ENCODE results near the gene CCND1.

GRCh38 chr11:69682681-69683326 lies 41.8 kb downstream of the CCND1 start:
- no peak for TF ChIP-seq ZNF395 (CRISPR knock-in tag; IDR thresholded peaks at IDR 0.05)
- TF ChIP-seq KDM1A (IDR thresholded peaks at IDR 0.05): no peak
- no peak for TF ChIP-seq FOS (IDR thresholded peaks at IDR 0.05; ENCODE audit: extremely low read depth, insufficient read length)
- TF ChIP-seq ZBTB2 (IDR thresholded peaks at IDR 0.05): no peak
- TF ChIP-seq ZNF76 (CRISPR knock-in tag; IDR thresholded peaks at IDR 0.05; ENCODE audit: borderline replicate concordance): no peak
- no peak for TF ChIP-seq ZBTB40 (IDR thresholded peaks at IDR 0.05)
- TF ChIP-seq ZBTB40 (CRISPR knock-in tag; IDR thresholded peaks at IDR 0.05): no peak
- TF ChIP-seq POLR2G (IDR thresholded peaks at IDR 0.05; ENCODE audit: low read depth, low read length): no peak
- no peak for TF ChIP-seq CTCF (IDR thresholded peaks at IDR 0.05 in 2 of 3, conservative IDR thresholded peaks at IDR 0.05 in 1 of 3; ENCODE audit: insufficient read depth in 2 of 3, low read depth in 1 of 3, low read length in 3 of 3)
- TF ChIP-seq EZH2 (IDR thresholded peaks at IDR 0.05; ENCODE audit: borderline replicate concordance, low read depth, low read length): no peak
- TF ChIP-seq SIRT6 (IDR thresholded peaks at IDR 0.05; ENCODE audit: low read depth, low read length): no peak
- no peak for TF ChIP-seq CREB5 (CRISPR knock-in tag; IDR thresholded peaks at IDR 0.05)
- TF ChIP-seq RFX5 (IDR thresholded peaks at IDR 0.05; ENCODE audit: low read depth, low read length): no peak
